ENCODE measurements around the gene HOXD3.

Gene HOXD3

GRCh38 chr2:176187200-176187898, 30.2 kb downstream of the HOXD3 start:
- ATAC-seq: no peak
- H3K4me3 Mint-ChIP-seq: peak overlapping the region; percentile 82 to 86
- peaks cover 28% of the 10 kb centered on the region for H3K4me1 Mint-ChIP-seq
- H3K27me3 Mint-ChIP-seq: peaks cover 96% of the 10 kb centered on the region
- DNase-seq: no peak
- H3K27ac Mint-ChIP-seq: peak overlapping the region in 1 of 2 donors; percentile 45
- H3K9me3 Mint-ChIP-seq: no peaks in the 10 kb centered on the region

- Mint-ChIP-seq H3K4me1 (peaks cover 28% of the 10 kb centered on the region), H3K9me3 (no peaks in the 10 kb centered on the region), H3K27me3 (peaks cover 96% of the 10 kb centered on the region), H3K27ac (peak within 1 kb of the TSS in 1 of 2 donors; percentile 45), H3K4me3 (peak within 1 kb of the TSS; percentile 82 to 86)
- no peak for DNase-seq
- ATAC-seq: peak; percentile 67
Measured at GRCh38 chr2:176187899-176188773, 31.0 kb downstream of the HOXD3 start, which contains the start of gene HOXD1. Gene HOXD1, plus strand, starts transcription at chr2:176188668. Its CDS starts 134 bp downstream, at chr2:176188802.

GRCh38 chr2:176188774-176189680, 31.9 kb downstream of the HOXD3 start:
- H3K9me3 Mint-ChIP-seq: no peaks in the 10 kb centered on the region
- H3K4me1 Mint-ChIP-seq: peaks cover 28% of the 10 kb centered on the region
- peak in 1 of 2 donors; percentile 23 for DNase-seq
- H3K27ac Mint-ChIP-seq: no peak overlapping the region
- H3K27me3 Mint-ChIP-seq: peaks cover 91% of the 10 kb centered on the region
- ATAC-seq: peak; percentile 70
- peak overlapping the region; percentile 82 to 86 for H3K4me3 Mint-ChIP-seq

DNA sequence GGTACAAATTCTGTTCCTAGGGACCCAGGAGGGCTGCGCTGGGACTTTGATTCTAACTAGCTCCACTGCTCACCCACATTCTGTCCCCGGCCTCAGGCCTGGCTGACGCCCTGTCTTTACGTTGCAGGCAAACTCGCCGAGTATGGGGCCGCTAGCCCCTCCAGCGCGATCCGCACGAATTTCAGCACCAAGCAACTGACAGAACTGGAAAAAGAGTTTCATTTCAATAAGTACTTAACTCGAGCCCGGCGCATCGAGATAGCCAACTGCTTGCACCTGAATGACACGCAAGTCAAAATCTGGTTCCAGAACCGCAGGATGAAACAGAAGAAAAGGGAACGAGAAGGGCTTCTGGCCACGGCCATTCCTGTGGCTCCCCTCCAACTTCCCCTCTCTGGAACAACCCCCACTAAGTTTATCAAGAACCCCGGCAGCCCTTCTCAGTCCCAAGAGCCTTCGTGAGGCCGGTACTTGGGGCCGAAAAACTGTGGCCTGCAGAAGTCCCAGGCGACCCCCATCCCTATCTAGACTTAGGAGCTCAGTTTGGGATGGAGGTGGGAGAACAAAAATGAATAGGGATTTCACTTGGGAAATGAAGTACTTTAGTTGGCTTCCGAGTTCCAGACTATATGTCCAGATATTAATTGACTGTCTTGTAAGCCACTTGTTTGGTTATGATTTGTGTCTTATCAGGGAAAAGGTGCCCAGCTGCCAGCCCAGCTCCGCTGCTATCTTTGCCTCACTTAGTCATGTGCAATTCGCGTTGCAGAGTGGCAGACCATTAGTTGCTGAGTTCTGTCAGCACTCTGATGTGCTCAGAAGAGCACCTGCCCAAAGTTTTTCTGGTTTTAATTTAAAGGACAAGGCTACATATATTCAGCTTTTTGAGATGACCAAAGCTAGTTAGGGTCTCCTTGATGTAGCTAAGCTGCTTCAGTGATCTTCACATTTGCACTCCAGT, 32.9 kb downstream of the HOXD3 start:
- Mint-ChIP-seq H3K27me3 (peaks cover 91% of the 10 kb centered on the region), H3K4me1 (peaks cover 28% of the 10 kb centered on the region), H3K27ac (no peak overlapping the region), H3K4me3 (peak overlapping the region; percentile 82 to 86), H3K9me3 (no peaks in the 10 kb centered on the region)
- DNase-seq (no peak), ATAC-seq (peak; percentile 23)

GRCh38 chr2:176192351-176192750, 35.2 kb downstream of the HOXD3 start:
- Mint-ChIP-seq H3K4me3 (no peak overlapping the region), H3K4me1 (peaks cover 22% of the 10 kb centered on the region), H3K9me3 (no peaks in the 10 kb centered on the region)

DNA sequence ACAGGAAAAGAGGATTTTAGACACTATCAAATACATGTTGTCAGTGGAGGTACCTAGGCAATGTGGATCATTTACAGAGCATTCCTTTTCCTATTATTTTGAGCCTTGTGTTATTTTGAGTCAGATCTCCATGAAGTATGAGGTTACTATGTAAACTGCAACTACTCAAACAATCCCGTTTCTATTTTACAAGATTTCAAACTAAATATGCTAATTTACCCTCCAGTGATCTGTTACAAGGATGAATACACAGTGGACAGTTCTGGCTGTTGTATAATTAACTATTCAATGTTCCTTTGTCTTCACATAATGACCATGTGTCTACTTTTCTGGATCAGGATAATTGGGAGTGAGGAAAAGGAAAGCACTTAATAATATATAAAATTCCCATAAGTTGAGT, 35.9 kb downstream of the HOXD3 start:
- peak overlapping the region in 1 of 2 donors; percentile 42 for H3K27ac Mint-ChIP-seq
- DNase-seq (no peak), ATAC-seq (no peak)
- H3K27me3 Mint-ChIP-seq: peaks cover 86% of the 10 kb centered on the region
- no peak overlapping the region for H3K4me3 Mint-ChIP-seq
- no peaks in the 10 kb centered on the region for H3K9me3 Mint-ChIP-seq
- peaks cover 15% of the 10 kb centered on the region for H3K4me1 Mint-ChIP-seq

More at GRCh38 chr2:176192351-176192750, 35.2 kb downstream of the HOXD3 start:
- DNase-seq (no peak), ATAC-seq (no peak)
- Mint-ChIP-seq H3K27ac (no peak overlapping the region), H3K27me3 (peaks cover 86% of the 10 kb centered on the region)

DNA sequence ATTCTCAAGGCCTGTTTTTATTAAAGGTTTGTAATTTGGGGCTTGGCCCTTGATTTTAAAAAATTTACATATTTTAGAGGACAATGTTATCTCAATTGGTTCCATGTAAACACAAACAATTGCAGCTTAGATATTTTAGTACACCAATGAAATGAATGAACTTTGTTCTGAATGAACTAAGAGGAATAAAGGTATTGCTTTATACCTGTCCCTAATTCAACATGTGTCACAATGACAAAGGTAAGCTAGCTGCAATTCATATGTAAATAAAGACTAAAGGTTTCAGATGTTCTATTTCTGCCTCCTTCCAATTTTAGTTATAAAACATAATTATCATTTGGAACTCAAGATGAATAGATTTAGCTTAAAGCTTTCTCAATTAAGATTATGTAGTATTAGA, 42.8 kb downstream of the HOXD3 start:
- DNase-seq: no peak
- no peak overlapping the region for H3K27ac Mint-ChIP-seq
- no peak for ATAC-seq
- H3K4me3 Mint-ChIP-seq: no peak overlapping the region
- H3K27me3 Mint-ChIP-seq: peaks cover 60% of the 10 kb centered on the region
- H3K9me3 Mint-ChIP-seq: no peaks in the 10 kb centered on the region
- H3K4me1 Mint-ChIP-seq: no peaks in the 10 kb centered on the region

DNA sequence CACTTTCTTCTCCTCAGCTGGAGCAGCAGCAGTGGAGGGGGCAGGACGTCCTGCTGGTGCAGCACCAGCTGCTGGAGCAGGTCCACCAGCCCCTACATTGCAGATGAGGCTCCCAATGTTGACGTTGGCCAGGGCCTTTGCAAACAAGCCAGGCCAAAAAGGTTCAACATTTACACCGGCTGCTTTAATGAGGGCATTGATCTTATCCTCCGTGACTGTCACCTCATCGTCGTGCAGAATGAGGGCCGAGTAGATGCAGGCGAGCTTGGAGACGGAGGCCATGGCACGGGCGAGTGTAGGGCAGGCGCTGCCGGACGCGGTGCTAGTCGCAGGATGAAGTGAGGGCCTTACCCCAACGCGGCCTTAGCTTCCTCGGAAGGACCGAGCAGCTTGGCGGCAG, 43.9 kb downstream of the HOXD3 start:
- DNase-seq: no peak
- no peaks in the 10 kb centered on the region for H3K4me1 Mint-ChIP-seq
- no peak for ATAC-seq
- peak overlapping the region in 1 of 2 donors; percentile 67 for H3K27ac Mint-ChIP-seq
- no peaks in the 10 kb centered on the region for H3K9me3 Mint-ChIP-seq
- no peak overlapping the region for H3K4me3 Mint-ChIP-seq
- peaks cover 50% of the 10 kb centered on the region for H3K27me3 Mint-ChIP-seq

DNA sequence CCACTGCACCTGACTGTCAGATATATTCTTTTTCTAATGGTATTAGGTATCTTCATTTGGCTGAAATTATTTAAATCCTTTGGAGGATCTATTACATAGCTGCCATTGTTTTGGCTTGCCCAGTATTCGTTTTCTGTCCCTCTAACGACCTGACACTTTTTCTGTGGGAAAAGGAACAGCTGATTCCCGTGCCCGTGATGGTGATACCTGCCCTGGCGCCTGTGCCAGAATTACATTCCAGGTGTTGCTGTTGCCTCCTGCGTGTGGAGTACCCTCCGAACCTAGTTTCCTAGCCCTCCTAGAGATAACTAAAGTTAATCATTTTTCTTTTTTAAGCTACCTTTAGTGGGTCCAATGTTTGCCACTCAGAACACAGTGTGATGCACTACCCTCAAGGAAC, 45.4 kb downstream of the HOXD3 start:
- no peak for ATAC-seq
- no peaks in the 10 kb centered on the region for H3K4me1 Mint-ChIP-seq
- no peaks in the 10 kb centered on the region for H3K9me3 Mint-ChIP-seq
- H3K27ac Mint-ChIP-seq: no peak overlapping the region
- H3K27me3 Mint-ChIP-seq: peaks cover 40% of the 10 kb centered on the region
- no peak for DNase-seq
- H3K4me3 Mint-ChIP-seq: no peak overlapping the region

DNA sequence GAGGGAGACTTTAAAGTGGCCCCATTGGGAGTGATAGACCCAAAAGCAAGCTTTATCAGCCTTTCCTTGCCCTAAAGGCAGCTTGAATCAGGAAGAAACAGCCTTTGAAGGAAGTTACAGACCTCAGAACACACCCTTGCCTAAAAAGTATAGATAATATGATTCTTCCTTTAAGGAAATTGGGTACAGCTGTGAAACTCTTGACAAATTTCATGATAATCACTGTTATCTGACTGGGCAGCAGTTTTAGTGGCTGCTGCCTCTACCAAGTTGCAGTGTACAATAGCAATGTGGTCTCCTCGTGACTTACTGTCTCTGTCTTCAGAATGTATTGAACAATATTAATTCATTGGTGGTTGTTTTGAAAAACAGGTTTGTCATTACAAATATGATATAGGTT, 48.0 kb downstream of the HOXD3 start:
- Mint-ChIP-seq H3K4me3 (no peak overlapping the region), H3K9me3 (no peaks in the 10 kb centered on the region), H3K4me1 (no peaks in the 10 kb centered on the region), H3K27ac (no peak overlapping the region), H3K27me3 (peaks cover 24% of the 10 kb centered on the region)
- DNase-seq: no peak
- no peak for ATAC-seq

GRCh38 chr2:176206136-176206535, 49.0 kb downstream of the HOXD3 start:
- Mint-ChIP-seq H3K4me3 (no peak overlapping the region), H3K27ac (no peak overlapping the region), H3K4me1 (no peaks in the 10 kb centered on the region), H3K9me3 (no peaks in the 10 kb centered on the region), H3K27me3 (peaks cover 28% of the 10 kb centered on the region)
- ATAC-seq (no peak), DNase-seq (no peak)

GRCh38 chr2:176206682-176207081, 49.6 kb downstream of the HOXD3 start:
- ATAC-seq (no peak), DNase-seq (no peak)
- H3K27me3 Mint-ChIP-seq: peaks cover 32% of the 10 kb centered on the region
- no peaks in the 10 kb centered on the region for H3K4me1 Mint-ChIP-seq
- no peak overlapping the region for H3K4me3 Mint-ChIP-seq
- no peaks in the 10 kb centered on the region for H3K9me3 Mint-ChIP-seq
- no peak overlapping the region for H3K27ac Mint-ChIP-seq

- Mint-ChIP-seq H3K27ac (no peak overlapping the region), H3K9me3 (no peaks in the 10 kb centered on the region), H3K27me3 (peaks cover 16% of the 10 kb centered on the region), H3K4me1 (no peaks in the 10 kb centered on the region), H3K4me3 (no peak overlapping the region)
- DNase-seq (no peak), ATAC-seq (no peak)
Measured at GRCh38 chr2:176211110-176211509, 54.0 kb downstream of the HOXD3 start.

DNA sequence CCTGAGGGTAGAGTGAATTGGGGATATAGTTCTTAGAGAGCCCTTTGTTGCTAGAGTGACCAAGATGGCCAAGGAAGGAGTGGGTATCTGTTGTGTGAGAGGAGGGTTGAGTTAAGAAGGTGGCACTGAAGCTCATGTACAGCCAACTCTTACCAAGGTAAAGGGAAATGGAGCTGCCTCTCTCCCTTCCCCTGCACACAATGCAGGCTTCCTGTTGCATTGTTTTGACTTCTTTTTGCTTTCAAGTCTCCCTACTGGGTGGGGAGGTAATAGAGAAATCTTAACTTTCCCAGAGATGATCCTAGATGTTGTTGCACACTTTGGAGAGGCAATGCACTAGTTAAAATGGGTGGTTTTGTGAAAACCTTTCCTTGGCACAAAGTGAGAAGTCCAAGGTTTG, 55.2 kb downstream of the HOXD3 start:
- ATAC-seq: no peak
- H3K27me3 Mint-ChIP-seq: peaks cover 16% of the 10 kb centered on the region
- no peak overlapping the region for H3K27ac Mint-ChIP-seq
- DNase-seq: no peak
- H3K4me3 Mint-ChIP-seq: no peak overlapping the region
- H3K4me1 Mint-ChIP-seq: no peaks in the 10 kb centered on the region
- no peaks in the 10 kb centered on the region for H3K9me3 Mint-ChIP-seq

Data from stimulated activated naive CD8-positive, alpha-beta T cell treated with anti-CD3 and anti-CD28 coated beads, Interleukin-15, amount 100 ng/mL, for 72 hours (primary cell).